Vagina (tissue), 2 donors: Measurements from ENCODE around the gene DLL4.

Experiments
- CTCF ChIP-seq, 3 experiments: fragments of 450-650 bp in 2 of 3; fragments of 200-600 bp in 1 of 3; sonication (generic) in 1 of 3; IDR thresholded peaks; one replicate each; pipeline ENCODE4 v1.5.1; 2017 to 2019; ENCODE audit warnings: antibody characterized with exemption in 3 of 3, mild to moderate bottlenecking in 2 of 3, moderate library complexity in 2 of 3
- POLR2A ChIP-seq, 2 donors: fragments of 450-650 bp; IDR thresholded peaks; one replicate each; pipeline ENCODE4 v1.6.1; 2017; ENCODE audit warnings: antibody characterized with exemption in 2 of 2, mild to moderate bottlenecking in 2 of 2, moderate library complexity in 2 of 2

DNA sequence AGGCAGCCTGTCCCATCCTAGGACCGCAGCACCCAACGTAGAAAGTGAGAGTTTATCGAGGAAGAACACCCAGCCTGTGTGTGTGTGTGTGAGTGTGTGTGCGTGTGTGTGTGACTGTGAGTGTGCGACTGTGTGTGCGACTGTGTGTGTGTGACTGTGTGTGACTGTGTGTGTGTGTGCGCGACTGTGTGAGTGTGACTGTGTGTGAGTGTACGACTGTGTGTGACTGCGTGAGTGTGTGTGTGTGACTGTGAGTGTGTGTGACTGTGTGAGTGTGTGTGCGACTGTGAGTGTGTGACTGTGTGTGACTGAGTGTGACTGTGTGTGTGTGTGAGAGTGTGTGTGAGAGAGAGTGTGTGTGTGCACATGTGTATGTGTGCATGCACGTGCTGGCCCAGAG lies 15.1 kb upstream of the DLL4 start:
- no peak for TF ChIP-seq CTCF (IDR thresholded peaks at IDR 0.05)
- TF ChIP-seq POLR2A (IDR thresholded peaks at IDR 0.05) = no peak
